Measurements from ENCODE around the gene NRXN3. TPM values are rescaled to one million over a fixed set of nuclear protein-coding genes. Genes with fewer than 3 reads are reported as not detected.
A peak's percentile ranks its signal among the peaks of the same experiment; 100 is the strongest.

Gene NRXN3
- polyA plus RNA-seq, 1 donor from 2014 or later = 110 TPM

- Histone ChIP-seq H3K9me2 (ENCODE audit: insufficient read depth, low read length) (no peaks in the 10 kb centered on the region), H3K9me3 (ENCODE audit: low read length) (no peaks in the 10 kb centered on the region), H3K36me3 (ENCODE audit: insufficient read depth, low read length) (no peaks in the 10 kb centered on the region), H3K27me3 (ENCODE audit: insufficient read depth, low read depth, low read length) (no peaks in the 10 kb centered on the region), H2AFZ (ENCODE audit: low read depth, low read length) (no peak overlapping the region), H3K4me2 (ENCODE audit: low read length) (peak overlapping the region; percentile 9), H3K79me2 (replicated peaks; ENCODE audit: insufficient read depth, low read length) (no peaks in the 10 kb centered on the region), H4K20me1 (ENCODE audit: insufficient read depth) (no peaks in the 10 kb centered on the region), H3K9ac (ENCODE audit: low read length) (peak overlapping the region; percentile 28), H3F3A (ENCODE audit: insufficient read depth, low read length, poor library complexity, severe bottlenecking) (peaks cover 4% of the 10 kb centered on the region), H3K27ac (ENCODE audit: low read length) (peak overlapping the region; percentile 79), H3K4me3 (ENCODE audit: low read length) (peak overlapping the region; percentile 30)
- peak; percentile 59 for TF ChIP-seq EP300 (conservative IDR thresholded peaks at IDR 0.05; ENCODE audit: poor library complexity, severe bottlenecking)
- no peak for TF ChIP-seq REST (IDR thresholded peaks at IDR 0.05; ENCODE audit: borderline replicate concordance)
- no peak for TF ChIP-seq TAF1 (IDR thresholded peaks at IDR 0.05; ENCODE audit: low read depth)
- TF ChIP-seq MXI1 (conservative IDR thresholded peaks at IDR 0.05; ENCODE audit: poor library complexity, severe bottlenecking) = no peak
- TF ChIP-seq SMC3 (conservative IDR thresholded peaks at IDR 0.05; ENCODE audit: poor library complexity) = no peak
- no peak for TF ChIP-seq RAD21 (conservative IDR thresholded peaks at IDR 0.05)
- TF ChIP-seq POLR2AphosphoS5 (IDR thresholded peaks at IDR 0.05) = peak; percentile 44
- TF ChIP-seq EZH2 (IDR thresholded peaks at IDR 0.05; ENCODE audit: borderline replicate concordance, insufficient read depth, low read length, poor library complexity, severe bottlenecking) = no peak
These were observed 539.8 kb downstream of the NRXN3 start for GRCh38 chr14:78709795-78710557.

GRCh38 chr14:78710963-78711362, 540.8 kb downstream of the NRXN3 start:
- H3K27ac ChIP-seq (ENCODE audit: low read length) = no peak overlapping the region

More at GRCh38 chr14:78710963-78711362, 540.8 kb downstream of the NRXN3 start:
- no peak overlapping the region for H3K9ac ChIP-seq (ENCODE audit: low read length)
- no peaks in the 10 kb centered on the region for H3K36me3 ChIP-seq (ENCODE audit: insufficient read depth, low read length)
- no peaks in the 10 kb centered on the region for H3K27me3 ChIP-seq (ENCODE audit: insufficient read depth, low read depth, low read length)
- H4K20me1 ChIP-seq (ENCODE audit: insufficient read depth) = no peaks in the 10 kb centered on the region
- H3K4me2 ChIP-seq (ENCODE audit: low read length) = no peak overlapping the region
- no peak for TF ChIP-seq MXI1 (conservative IDR thresholded peaks at IDR 0.05; ENCODE audit: poor library complexity, severe bottlenecking)
- TF ChIP-seq TAF1 (IDR thresholded peaks at IDR 0.05; ENCODE audit: low read depth) = no peak
- TF ChIP-seq RAD21 (conservative IDR thresholded peaks at IDR 0.05) = no peak
- no peak for TF ChIP-seq POLR2AphosphoS5 (IDR thresholded peaks at IDR 0.05)
- no peak for TF ChIP-seq REST (IDR thresholded peaks at IDR 0.05; ENCODE audit: borderline replicate concordance)
- TF ChIP-seq, protein P1, sequence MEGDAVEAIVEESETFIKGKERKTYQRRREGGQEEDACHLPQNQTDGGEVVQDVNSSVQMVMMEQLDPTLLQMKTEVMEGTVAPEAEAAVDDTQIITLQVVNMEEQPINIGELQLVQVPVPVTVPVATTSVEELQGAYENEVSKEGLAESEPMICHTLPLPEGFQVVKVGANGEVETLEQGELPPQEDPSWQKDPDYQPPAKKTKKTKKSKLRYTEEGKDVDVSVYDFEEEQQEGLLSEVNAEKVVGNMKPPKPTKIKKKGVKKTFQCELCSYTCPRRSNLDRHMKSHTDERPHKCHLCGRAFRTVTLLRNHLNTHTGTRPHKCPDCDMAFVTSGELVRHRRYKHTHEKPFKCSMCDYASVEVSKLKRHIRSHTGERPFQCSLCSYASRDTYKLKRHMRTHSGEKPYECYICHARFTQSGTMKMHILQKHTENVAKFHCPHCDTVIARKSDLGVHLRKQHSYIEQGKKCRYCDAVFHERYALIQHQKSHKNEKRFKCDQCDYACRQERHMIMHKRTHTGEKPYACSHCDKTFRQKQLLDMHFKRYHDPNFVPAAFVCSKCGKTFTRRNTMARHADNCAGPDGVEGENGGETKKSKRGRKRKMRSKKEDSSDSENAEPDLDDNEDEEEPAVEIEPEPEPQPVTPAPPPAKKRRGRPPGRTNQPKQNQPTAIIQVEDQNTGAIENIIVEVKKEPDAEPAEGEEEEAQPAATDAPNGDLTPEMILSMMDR (IDR thresholded peaks at IDR 0.05; ENCODE audit: poor library complexity, severe bottlenecking) = no peak
- TF ChIP-seq EZH2 (IDR thresholded peaks at IDR 0.05; ENCODE audit: borderline replicate concordance, insufficient read depth, low read length, poor library complexity, severe bottlenecking) = no peak
- TF ChIP-seq EP300 (conservative IDR thresholded peaks at IDR 0.05; ENCODE audit: poor library complexity, severe bottlenecking) = no peak
- TF ChIP-seq SMC3 (conservative IDR thresholded peaks at IDR 0.05; ENCODE audit: poor library complexity) = no peak
- H3F3A ChIP-seq (ENCODE audit: insufficient read depth, low read length, poor library complexity, severe bottlenecking) = no peaks in the 10 kb centered on the region
- no peak overlapping the region for H3K4me3 ChIP-seq (ENCODE audit: low read length)
- no peaks in the 10 kb centered on the region for H3K79me2 ChIP-seq (replicated peaks; ENCODE audit: insufficient read depth, low read length)
- H3K9me3 ChIP-seq (ENCODE audit: low read length) = no peaks in the 10 kb centered on the region
- H3K9me2 ChIP-seq (ENCODE audit: insufficient read depth, low read length) = no peaks in the 10 kb centered on the region
- H2AFZ ChIP-seq (ENCODE audit: low read depth, low read length) = no peak overlapping the region
